ENCODE data around the gene POLA1.

Gene POLA1

DNA sequence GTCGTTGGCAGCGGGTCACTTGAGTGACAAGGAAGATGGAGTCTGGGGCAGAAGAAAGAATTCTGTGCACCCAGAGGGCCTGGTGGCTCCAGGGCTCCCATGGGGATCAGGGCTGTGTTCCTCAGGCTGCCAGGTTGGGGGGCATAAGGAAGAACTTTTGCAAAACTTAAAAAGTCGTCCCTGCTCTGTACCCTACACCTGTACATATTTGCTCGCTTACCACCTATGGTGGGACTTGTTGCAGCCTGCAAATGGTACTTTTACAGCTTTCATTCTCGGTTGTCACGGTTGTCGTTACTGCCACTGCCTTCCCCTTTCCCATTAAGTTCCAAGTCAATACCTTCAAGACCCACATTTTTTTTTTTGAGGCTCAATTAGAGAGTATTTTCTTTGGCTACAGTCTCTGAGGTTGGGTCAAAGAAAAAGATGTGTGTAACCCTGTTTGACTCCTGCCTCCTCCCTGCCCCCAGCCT lies 312.9 kb downstream of the POLA1 start:
- FAIRE-seq (no peak), DNase-seq (ENCODE audit: low spot score) (no peak)

DNA sequence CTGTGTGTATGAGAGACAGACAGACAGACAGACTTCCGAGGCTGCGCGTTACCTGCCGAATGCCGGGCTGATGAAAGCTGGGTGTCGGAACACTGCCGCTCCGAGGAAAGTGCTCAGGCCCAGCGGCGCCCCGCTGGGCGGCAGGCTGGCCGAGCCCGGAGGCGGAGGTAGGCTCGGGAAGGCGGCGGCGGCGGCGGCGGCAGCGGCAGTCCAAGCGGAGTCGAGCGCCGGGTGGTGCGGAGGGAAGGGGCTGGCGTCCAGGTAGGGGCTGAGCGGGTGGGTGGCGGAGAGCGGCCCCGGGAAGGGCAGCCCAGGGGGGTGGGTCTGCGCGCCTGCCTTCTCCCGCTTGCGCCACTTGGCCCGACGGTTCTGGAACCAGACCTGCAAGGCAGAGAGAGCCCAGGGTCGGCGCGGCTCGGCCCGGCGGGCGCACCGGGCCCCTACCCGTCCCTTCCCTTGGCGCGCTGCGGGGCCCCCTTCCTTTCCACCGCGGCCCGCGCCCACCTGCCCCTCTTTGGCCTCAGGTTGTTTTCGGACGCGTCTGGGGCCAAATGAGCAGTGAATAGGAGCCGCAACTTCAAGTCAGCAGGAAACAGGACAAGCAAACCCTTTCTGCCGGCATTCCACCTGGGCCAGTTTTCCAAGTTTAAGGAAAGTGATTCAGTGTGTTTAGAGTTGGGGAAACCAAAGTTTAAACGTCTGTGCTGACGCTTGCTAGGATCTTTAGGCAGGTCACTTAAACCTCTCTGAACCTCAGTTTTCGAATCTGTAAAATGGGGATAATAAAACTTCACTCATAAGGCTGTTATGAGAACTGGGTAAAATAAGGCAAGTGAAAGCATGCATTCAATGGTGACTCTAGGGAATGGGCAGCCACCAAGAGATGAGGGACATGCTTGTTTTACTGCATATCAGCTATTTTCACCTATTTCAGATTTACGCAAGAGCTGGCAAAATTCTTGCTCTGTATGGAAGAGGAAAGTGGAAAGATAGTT lies 313.6 kb downstream of the POLA1 start:
- FAIRE-seq: no peak

DNA sequence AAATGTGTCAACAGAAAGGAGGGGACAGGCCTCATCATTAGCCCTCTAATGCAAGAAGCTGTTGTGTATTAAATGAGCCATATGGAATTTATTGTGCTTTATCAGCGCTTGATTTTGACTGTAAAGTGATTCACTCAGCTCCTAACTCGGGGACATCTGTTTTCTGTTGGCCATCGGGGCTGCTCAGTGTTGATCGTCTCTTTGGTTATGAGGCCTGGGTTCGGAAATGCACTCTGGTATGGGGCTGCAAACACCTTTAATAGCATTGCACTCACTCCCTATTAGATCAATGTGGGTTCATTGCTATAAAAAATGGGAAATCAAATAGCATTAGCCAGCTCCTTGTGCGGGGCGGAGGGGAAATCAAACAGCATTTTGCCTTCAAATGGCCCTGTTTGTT lies 315.7 kb downstream of the POLA1 start:
- no peak for FAIRE-seq
- no peak for DNase-seq (ENCODE audit: low spot score)

More for the DNA sequence above, 313.6 kb downstream of the POLA1 start:
- no peak for DNase-seq (ENCODE audit: low spot score)

DNA sequence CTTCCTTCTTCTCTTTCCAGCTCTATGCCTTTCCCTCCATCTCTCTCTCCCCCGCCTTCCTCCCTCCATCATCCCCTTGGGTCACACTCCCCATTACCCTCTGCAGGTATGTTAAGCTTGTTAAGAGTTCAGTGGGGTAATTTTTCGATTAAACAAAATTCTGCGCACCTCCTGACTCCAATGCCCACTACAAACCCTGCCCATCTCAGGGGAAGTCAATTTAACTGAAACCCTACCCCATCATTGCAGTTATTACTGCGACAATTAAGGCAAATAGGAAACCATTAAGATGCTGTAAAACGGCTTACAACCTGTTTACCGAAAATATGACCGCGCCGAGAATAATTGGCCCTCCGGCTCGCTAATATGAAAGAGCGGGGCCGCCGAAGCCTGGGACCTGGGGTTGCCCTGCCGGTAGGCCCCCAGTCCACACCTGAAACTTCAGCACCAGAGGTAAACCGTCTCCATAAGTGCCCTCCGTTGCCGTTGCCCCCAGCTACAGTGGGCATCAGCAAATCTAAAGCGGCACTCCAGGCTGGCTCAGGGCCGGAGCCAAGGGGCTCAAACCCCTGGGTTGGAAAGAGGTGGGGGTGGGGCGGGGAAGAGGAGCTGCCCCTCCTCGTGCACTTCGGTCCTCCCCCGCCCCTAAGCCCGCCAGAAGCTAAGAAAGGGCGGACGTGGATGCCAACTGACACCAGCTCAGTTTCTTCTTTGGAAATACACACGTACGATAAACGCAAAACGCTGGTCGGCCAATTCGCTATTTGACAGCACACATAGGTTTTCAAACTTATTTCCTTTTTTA lies 317.3 kb downstream of the POLA1 start:
- no peak for DNase-seq (ENCODE audit: low spot score)
- FAIRE-seq: no peak

DNA sequence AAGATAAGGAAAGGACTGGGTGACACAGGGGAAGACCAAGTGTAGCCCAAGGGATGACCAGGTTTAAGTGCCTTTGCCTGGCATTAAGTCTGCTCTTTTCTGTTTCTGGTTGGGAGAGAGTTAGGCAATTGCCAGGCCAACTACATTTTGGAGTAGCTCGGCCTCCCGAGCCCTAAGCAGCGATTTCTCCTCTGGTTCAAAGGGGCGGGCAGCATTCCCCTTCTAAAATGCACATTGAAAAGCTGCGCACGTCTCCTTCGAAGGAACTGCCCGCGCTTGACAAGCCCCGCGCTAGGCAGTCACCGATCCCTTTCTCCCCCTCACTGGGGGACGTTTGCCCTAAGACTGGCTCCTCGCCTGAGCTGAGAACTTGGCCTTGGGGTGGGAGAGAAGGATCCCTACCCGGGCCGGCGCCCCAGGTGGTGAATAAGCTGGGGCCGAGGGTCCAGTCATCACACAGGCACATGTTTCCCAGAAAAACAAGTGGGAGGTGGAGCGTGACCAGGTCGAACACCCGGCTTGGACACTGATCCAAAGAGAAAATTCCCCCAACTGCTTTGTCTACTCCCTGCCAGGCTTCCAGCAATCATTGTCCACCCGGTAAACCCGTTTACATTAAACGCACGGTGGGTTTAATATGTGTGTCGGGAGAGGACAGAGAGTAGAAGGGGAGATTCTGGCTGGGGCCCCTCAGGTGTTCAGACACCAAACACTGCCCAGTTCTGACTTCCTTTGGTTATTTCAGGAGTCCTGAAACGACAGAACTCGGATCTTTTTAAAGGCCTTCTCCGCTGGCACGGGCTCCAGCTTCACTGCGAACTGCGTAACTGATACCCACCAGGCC lies 318.1 kb downstream of the POLA1 start:
- no peak for DNase-seq (ENCODE audit: low spot score)
- no peak for FAIRE-seq

DNA sequence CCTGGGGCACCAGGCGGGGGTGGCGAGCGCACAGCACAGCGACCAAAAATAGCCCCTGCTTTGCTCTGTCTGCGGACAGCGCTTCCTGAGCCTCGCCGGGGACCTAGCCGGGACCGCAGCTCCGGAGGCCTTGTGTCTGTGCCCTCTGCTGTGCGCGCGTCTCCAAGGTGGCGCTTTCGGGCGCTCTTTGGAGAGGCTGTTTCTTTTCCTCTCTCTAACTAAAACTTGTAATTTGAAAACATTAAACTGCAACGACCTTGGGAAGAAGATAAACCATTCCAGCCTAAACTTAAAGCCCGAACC lies 318.7 kb downstream of the POLA1 start:
- DNase-seq (ENCODE audit: low spot score) (no peak), FAIRE-seq (no peak)

DNA sequence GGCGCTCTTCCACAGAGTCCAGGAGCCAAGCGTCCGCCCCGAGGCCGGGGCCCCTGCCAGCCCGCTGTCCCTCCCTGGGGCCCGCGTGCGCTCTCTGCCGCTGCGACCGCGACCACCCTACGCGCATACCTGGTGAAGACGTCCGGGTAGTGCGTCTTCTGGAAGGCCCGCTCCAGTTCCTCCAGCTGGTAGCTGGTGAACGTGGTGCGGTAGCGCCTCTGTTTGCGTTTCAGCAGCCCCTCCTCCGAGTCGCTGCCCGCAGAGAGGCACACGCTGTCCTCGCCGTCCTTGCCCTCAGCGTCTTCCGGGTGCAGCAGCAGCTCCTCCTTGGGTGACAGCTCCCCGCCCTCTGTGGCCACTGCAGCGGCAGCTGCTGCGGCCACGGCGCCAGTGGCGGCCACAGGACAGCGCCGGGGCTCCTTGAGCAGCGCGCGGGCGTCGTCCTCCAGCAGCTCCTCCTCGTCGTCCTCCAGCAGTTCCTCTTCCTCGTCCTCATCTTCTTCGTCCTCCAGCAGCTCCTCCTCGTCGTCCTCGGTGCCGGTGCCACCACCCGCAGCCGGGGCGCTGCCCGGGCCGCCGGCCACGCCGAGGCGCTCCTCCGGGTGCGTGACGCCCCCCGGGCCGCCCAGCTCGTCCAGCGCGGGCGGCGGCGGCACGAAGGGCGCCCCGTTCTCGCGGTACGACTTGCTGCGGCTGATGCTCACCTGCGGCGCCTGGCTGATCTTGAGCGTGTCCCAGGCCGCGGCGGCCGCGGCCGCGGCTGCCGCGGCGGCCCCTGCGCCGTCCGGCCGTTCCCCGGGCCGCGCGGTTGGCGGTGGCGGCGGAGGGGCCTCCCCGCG lies 319.3 kb downstream of the POLA1 start:
- no peak for DNase-seq (ENCODE audit: low spot score)
- FAIRE-seq: no peak

DNA sequence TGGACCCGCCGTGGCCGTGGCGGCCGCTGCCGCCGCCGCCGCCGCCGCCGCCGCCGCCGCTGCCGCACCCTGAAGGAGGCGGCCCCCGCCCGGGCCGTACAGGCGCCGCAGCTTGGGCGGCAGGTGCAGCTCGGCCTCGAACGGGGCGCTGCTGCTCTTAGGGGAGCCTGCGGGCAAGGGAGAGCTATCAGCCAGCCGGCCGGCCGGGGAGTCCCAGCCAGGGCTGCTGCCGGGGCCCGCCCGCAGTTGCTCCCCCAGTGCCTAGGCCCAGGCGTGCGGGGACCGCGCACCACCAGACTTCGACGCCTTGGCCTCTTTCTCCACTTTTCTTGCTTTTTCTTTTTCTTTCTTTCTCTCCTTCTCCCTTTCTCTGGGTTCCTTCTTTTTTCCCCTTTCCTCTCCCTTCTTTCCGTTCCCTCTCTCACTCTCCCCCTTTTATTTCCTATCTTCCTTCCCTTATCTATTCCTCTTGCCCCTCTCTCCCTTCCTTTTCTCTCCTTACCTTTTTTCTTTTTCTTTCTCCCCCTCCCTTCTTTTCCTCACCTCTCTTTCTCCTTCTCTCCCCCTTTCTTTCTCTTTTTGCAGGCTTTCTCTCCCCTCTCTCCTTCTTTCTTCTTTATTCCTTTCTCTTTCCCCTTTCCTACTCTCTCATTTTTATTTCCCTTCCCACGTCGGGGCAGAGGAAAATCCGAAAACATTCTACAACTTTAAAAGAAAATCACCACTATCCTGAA lies 320.1 kb downstream of the POLA1 start:
- FAIRE-seq (no peak), DNase-seq (ENCODE audit: low spot score) (no peak)

DNA sequence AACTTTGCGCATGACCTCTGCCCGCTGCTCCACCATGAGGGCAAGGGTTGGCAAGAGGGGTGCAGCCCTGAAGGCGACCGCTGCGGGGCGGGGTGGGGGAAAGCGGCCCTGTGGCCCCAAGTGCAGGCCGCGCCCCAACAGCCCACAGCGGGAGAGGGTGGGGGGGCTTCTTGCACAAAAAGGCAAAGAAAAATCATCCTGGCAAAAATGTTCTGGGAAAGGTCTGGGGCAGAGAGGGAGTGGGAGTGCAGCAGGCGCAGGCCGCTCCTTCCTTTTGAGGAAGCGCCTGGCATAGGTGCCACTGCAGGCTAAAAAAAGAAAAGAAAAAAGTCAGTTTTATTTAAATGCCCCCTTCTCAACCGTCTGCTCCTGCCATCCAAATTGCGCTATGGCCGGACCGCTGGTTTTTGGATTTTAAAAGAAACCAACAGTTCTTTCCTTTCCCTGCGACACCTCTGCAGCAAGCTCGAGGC lies 320.7 kb downstream of the POLA1 start:
- no peak for FAIRE-seq
- DNase-seq (ENCODE audit: low spot score): no peak

DNA sequence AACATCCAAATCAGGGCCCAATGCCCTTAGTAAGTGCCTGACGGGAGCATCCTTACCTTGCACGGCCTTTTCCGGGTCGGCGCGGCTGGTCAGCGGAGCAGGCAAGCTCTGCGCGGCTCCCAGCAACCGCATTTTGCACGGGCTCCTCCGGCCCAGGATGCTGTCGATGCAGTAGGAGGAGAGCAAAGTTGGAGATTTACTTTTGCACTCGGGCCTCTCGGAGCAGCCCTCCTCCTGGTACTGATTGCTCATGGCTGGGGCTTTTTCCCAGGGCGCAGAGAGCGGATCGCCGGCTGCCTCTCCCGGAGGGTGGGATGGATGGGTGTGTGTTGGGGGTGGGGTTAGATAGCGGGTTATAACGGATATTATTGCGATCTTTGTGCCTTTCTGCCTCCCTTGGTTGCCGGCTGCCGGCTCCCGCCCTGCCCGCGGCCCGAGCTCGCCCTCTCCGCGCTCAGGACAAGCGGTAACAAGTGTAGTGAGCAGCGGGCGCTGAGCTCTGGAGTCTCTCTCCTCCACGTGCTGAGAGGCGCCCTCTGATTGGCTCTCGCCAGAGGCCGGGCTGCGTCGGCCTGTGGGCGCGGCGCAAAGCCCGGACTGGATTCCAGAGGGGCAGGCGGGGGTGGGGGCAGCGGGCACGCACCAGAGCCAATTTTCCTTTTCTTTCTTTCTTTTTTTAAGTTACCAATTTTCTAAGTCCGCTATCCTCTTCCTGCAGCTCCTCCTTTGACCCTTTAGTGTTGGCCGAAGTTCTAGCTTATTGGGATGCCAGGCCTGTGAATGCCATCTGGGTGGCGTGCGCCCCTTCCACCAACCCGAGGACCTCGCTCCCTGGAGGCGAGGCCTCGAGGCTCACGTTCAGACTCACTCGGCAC lies 322.0 kb downstream of the POLA1 start, which contains the start of gene ARX:
Gene ARX, minus strand, starts transcription at position 480 of the 875 bp plus-strand sequence. Its CDS starts 228 bp downstream, at position 252.
- FAIRE-seq (no peak), DNase-seq (ENCODE audit: low spot score) (no peak)

DNA sequence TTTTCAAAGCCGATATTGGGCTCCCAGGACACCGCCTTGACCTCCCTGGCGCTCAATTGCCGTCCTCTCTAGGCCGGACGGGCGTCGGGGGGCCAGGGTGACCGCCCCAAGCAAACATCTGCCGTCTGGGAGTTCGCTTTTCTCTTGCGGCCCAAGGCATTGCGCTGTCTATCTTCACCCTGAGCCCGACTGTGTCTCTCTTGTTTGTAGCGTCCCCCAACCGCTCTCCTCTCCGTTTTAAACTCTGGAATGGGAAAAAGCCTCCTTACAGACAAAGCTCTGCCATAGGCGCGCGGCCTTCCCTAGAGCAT lies 322.6 kb downstream of the POLA1 start:
- FAIRE-seq (no peak), DNase-seq (ENCODE audit: low spot score) (no peak)

DNA sequence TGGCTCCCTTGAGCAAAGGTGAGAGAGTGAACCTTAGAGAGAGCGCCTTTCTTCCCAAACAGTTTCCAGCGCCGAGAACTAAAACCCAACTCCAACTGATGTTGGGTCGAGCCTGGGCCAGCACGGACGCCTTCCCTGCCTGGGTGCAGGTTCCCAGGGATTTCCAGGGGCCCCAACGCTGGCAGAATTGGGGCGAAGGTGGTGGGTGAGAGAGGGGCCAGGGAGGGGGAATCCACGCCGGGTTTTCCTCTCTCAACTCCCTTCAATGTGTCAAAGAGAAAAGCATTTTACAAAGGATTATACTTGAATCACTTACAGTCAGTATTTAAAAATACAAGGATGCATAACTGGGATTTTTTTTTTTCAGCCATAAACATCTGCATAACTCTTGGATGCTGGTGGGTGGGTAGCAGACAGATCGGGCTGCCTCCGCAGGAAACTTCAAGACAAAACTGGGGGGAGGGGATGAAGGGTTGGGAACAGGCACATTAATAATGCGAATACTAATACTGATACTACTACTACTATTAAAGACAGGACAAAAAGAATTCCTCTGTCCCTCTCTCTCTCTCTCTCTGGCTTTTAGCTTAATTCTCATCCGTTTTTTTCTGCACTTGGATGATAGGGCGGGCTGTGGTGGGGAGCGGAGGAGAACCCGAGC lies 323.4 kb downstream of the POLA1 start:
- no peak for FAIRE-seq
- no peak for DNase-seq (ENCODE audit: low spot score)

DNA sequence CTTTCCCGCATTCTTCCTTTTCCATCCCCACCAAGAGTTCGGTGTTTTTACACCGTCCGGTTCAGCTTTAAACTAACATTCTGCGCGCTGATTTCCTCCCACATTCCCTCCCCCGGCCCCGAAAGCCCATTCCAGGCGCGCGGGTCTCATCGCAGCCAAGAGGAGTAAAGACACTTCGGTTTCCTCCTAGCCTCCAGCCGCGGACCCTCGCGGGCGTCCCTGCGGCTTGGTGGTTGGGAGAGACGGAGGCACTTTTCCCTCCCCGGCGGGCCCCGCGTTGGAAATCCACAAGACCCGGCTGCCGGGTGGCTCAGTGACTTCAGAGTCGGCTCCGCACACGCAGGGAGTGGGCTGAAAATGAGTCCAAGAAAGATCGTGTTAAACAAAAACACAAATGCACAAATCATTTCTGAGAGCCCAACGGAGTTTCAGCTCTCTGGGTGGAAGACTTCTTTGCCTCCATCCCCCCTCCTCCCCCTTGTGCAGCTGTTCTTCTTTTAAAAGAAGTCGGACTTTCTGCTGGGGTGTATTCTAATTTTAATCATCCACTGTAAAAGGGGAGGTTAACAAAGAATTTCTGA lies 324.0 kb downstream of the POLA1 start:
- FAIRE-seq (no peak), DNase-seq (ENCODE audit: low spot score) (no peak)

DNA sequence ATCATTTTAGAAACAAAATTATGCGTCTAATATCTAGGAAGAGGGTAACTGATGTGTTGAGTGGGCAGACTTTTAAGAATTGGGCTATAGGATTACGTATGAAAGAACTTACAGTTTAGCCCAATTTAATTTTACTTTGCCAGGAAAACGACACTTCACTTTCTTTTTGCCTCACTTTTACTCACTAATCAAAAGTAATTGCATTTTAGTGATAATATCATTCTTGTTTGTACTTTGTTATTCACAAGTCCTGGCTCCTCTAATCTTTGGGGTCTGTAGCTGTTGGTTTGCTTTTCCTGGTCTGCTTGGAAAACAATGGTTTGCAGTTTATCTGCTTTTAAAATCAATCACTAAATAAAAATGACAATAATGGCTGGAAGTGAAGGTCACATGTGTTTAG lies 325.0 kb downstream of the POLA1 start:
- no peak for FAIRE-seq

DNA sequence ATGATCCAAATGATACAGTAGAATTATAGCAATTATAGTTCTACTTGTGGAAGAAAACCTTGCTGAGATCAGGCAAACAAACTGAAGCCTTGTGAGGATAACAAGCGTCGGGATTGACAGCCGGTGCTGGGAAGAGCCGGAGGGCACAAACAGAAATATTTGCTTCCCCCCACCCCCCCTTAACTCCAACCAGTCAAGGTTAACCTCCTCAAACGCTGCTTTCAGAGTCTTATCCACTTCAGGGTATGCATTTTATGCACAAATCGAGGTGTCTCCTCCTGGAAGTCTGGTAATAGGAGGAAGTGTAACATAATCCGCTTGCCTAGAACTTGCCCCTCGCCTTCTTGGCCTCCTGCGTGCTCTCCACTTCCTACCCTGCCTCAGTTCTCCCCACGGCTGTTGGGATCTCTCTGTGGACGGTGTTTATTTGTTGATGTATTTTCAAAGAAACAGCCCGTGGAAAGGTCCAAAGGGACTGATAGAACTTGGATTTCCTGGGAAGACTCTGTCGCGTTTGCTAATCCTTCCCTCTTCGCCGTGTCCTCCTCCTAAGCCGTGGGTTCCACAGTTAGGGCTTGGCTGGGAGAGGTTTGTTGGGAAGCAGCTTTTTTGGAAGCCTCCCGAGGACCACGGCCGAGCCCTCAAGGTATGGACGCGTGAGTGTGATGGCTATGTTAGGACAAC lies 326.1 kb downstream of the POLA1 start:
- no peak for DNase-seq (ENCODE audit: low spot score)
- no peak for FAIRE-seq

More for the DNA sequence above, 325.0 kb downstream of the POLA1 start:
- DNase-seq (ENCODE audit: low spot score): no peak

DNA sequence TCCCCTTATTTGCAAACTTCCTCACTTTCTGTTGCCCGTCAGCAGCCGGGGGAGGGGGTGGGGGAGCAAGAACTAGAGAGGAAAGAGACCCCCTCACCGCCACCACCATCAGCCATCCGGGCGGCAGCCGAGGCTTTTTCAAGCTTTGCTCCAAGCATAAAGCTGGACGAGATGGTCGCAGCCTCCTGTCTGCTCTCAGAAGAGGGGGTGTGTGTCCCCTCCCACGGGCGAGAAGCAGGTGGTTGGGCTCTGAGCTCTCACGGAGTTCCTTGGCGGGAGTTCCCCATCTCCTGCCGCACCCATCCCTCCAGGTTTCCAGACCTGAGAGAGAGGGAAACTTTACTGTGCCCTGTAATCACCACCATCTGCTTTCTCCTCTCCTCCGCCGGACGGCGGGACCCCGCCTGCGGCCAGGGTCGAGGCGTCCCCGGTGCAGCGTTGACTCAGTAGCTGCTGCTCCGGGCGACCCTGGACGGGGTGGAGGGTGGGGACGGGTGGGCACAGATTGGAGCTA lies 326.7 kb downstream of the POLA1 start:
- DNase-seq (ENCODE audit: low spot score): peak; percentile 10
- FAIRE-seq: no peak

DNA sequence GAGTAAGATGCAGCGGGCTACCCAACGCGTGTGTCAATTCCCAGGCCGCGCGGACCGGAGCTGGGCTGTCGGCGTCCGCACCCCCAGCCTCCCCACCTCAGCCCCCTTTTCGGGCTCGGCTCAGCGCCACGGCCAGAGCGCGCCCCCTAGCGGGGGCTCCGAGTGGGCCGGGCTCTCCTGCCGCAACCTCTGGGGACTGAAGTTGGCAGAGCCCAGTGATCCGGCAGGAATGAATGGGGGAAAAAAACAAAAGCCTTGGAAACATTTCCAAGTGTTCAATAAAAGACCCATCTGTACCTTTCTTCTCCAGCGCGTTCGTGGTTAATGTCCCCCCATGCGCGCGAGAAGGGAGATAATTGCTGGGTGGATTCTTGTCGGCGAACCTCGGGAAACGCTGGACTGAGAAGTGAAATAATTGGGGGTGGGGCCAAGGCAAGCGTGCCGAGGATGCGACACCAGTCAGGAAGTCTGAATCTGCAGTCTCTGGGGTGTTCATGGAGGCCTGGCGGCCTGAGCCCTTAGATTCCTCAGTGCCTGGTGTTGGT lies 327.3 kb downstream of the POLA1 start:
- peak; percentile 55 for DNase-seq (ENCODE audit: low spot score)
- no peak for FAIRE-seq
